ENCODE results near the gene ADAT1.

The ADAT1 gene

GRCh38 chr16:75572864-75573542 is 50.1 kb downstream of the ADAT1 start:
- DNase-seq: no peak
- no peak overlapping the region for H3K27ac ChIP-seq
- intact Hi-C loops (cut with DNase I; ENCODE audit: low total_unique reads): no loop called here
- H3K4me3 ChIP-seq: no peak overlapping the region
- TF ChIP-seq, protein P1, sequence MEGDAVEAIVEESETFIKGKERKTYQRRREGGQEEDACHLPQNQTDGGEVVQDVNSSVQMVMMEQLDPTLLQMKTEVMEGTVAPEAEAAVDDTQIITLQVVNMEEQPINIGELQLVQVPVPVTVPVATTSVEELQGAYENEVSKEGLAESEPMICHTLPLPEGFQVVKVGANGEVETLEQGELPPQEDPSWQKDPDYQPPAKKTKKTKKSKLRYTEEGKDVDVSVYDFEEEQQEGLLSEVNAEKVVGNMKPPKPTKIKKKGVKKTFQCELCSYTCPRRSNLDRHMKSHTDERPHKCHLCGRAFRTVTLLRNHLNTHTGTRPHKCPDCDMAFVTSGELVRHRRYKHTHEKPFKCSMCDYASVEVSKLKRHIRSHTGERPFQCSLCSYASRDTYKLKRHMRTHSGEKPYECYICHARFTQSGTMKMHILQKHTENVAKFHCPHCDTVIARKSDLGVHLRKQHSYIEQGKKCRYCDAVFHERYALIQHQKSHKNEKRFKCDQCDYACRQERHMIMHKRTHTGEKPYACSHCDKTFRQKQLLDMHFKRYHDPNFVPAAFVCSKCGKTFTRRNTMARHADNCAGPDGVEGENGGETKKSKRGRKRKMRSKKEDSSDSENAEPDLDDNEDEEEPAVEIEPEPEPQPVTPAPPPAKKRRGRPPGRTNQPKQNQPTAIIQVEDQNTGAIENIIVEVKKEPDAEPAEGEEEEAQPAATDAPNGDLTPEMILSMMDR (IDR thresholded peaks at IDR 0.05): no peak
- peaks cover 0 to 52% (median 30%) of the 10 kb centered on the region in 4 donors for H3K4me1 ChIP-seq
- peaks cover 75 to 98% (median 89%) of the 10 kb centered on the region in 3 donors for H3K36me3 ChIP-seq
- no peaks in the 10 kb centered on the region for H3K9me3 ChIP-seq
- H3K27me3 ChIP-seq: no peaks in the 10 kb centered on the region

DNA sequence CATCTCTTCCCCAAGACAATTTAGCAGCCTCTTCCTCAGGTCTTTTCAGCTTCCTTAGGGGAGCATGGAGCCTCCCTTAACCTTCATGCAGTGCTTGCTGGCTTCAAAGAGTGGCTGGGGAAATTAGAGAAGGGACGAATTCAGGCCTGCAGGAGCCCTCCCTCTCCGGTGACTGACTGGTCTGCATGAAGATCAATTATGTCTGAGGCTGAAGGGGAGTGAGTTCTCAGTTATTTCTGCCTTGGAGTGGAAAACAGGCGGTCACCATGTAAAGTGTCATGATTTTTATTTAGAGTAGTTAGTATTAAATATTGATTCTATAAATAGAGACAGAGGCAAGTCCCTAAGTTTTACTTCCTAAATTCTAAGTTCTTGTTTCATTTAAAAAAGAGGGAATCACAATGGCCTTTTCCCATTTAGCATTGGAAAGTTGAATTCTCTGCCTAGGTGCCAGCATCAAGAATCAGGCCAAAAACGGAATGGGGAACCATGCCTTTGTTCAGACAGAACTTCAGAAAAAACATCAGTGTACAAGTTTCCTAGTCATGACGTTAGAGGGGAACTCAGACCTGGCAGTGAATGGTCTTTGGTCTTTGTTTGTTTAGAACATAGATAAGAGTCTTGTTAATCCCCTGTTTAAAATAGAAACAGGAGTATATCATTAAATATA is 52.5 kb downstream of the ADAT1 start:
- Histone ChIP-seq H3K36me3 (peaks cover 61 to 80% (median 71%) of the 10 kb centered on the region in 3 donors), H3K27me3 (no peaks in the 10 kb centered on the region), H3K4me3 (no peak overlapping the region), H3K9me3 (no peaks in the 10 kb centered on the region), H3K4me1 (peaks cover 0 to 68% (median 43%) of the 10 kb centered on the region in 4 donors), H3K27ac (no peak overlapping the region)
- intact Hi-C loops (cut with DNase I; ENCODE audit: low total_unique reads): no loop called here
- no peak for DNase-seq
- TF ChIP-seq, protein P1 (IDR thresholded peaks at IDR 0.05): no peak

DNA sequence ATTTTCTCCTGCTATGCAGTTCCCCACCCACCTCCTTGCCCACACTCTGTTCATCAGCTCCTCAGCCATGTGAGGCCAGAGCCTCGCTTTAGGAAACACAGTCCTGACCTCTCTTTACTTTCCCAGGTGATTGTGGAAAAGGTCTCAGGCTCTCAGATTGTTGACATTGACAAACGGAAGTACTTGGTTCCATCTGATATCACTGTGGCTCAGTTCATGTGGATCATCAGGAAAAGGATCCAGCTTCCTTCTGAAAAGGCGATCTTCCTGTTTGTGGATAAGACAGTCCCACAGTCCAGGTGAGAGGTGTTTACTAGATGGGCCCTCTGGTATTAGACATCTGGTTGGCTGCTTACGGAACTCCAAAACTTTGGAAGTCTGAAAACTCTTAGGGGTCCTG is 55.2 kb downstream of the ADAT1 start:
- Histone ChIP-seq H3K27me3 (no peaks in the 10 kb centered on the region), H3K4me1 (peaks cover 0 to 69% (median 43%) of the 10 kb centered on the region in 4 donors), H3K27ac (no peak overlapping the region), H3K36me3 (peaks cover 47 to 54% (median 48%) of the 10 kb centered on the region in 3 donors), H3K9me3 (no peaks in the 10 kb centered on the region), H3K4me3 (peak overlapping the region in 1 of 2 donors; percentile 96)
- intact Hi-C loops (cut with DNase I; ENCODE audit: low total_unique reads): loop anchor here (2.0 kb wide), 1 partner anchor 55 kb away; the partner anchor contains the start of gene ADAT1
- TF ChIP-seq, protein P1 (IDR thresholded peaks at IDR 0.05): no peak
- no peak for DNase-seq

DNA sequence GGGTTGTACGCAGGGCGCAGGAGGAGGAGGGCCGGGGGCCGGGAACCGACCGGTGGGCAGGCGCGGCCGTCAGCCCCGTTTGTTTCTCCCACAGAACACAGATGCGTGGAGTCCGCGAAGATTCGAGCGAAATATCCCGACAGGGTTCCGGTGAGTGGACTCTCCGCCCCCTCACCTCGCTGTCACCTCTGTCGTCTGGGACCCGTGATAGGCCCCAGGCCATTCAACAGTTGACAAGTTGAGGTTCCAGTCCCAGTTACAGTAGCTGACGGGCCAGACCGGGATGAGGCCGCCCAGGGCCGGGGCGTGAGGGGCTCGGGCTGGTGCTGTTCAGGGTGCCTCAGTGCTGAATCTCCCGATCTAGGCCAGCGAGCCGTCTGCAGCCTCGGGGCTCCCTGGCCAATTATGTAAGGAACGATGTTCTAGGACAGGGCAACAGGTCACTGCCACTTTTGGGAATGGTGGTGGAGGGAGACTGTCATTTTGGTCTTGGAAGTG is 56.3 kb downstream of the ADAT1 start:
- no peak for DNase-seq
- intact Hi-C loops (cut with DNase I; ENCODE audit: low total_unique reads): loop anchor here (2.0 kb wide), 1 partner anchor 56 kb away; the partner anchor contains the start of gene ADAT1
- Histone ChIP-seq H3K4me1 (peaks cover 0 to 60% (median 39%) of the 10 kb centered on the region in 4 donors), H3K9me3 (no peaks in the 10 kb centered on the region), H3K4me3 (peak overlapping the region; percentile 77 to 96), H3K36me3 (peaks cover 36 to 43% (median 37%) of the 10 kb centered on the region in 3 donors), H3K27ac (peak overlapping the region; percentile 77 to 82), H3K27me3 (no peaks in the 10 kb centered on the region)
- TF ChIP-seq, protein P1 (IDR thresholded peaks at IDR 0.05): no peak

DNA sequence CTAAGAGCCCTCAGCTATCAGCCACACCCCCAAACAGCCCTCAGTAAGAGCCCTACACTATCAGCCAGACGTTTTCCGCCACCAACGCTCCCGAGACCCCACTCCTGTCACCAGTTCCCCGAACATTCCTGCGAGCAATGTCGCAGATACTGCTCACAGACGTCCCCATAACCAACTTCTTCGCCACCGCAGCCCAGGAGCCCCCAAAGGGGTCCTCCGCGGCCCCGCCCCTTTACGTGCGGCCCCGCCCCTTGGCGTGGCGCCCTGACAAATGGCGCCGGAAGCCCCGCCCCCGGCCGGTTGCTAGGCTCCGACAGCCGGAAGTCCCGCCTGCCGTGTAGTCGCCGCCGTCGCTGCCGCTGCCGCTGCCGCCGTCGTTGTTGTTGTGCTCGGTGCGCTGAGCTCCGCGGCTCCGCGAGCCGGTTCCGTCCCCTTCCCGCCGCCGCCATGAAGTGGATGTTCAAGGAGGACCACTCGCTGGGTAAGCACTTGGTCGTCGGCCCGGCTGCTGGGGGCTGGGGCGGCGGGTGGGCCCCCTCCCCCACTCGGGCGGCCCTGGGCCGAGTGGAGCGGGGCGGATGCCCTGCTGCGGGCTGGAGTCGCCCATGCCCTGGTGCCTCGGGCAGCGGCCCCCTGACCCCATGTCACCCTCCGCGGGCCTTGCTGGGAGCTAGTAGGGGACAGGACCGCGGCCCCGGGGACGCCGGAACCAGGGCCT is 56.9 kb downstream of the ADAT1 start, which contains the start of gene GABARAPL2:
TSS of gene GABARAPL2 (plus strand) at position 340 of the 718 bp plus-strand sequence. CDS start at position 448, 108 bp downstream.
- peak within 1 kb of the TSS; percentile 77 to 96 for H3K4me3 ChIP-seq
- H3K27ac ChIP-seq: peak within 1 kb of the TSS; percentile 77 to 82
- peaks cover 0 to 54% (median 38%) of the 10 kb centered on the region in 4 donors for H3K4me1 ChIP-seq
- TF ChIP-seq, protein P1 (IDR thresholded peaks at IDR 0.05): no peak
- no peaks in the 10 kb centered on the region for H3K9me3 ChIP-seq
- H3K36me3 ChIP-seq: peaks cover 30 to 36% (median 31%) of the 10 kb centered on the region in 3 donors
- intact Hi-C loops (cut with DNase I; ENCODE audit: low total_unique reads): loop anchor here (2.0 kb wide), 1 partner anchor 57 kb away; the partner anchor contains the start of gene ADAT1
- no peaks in the 10 kb centered on the region for H3K27me3 ChIP-seq
- peak; percentile 71 to 88 for DNase-seq

Data from tibial artery (tissue), 4 donors.